ENCODE data around the gene AP3B1.
"Not testable (repeated sequence)": the region's sequence is repeated elsewhere in the genome, so short reads cannot be mapped to it uniquely, and the experiment has no call there.

AP3B1 gene

DNA sequence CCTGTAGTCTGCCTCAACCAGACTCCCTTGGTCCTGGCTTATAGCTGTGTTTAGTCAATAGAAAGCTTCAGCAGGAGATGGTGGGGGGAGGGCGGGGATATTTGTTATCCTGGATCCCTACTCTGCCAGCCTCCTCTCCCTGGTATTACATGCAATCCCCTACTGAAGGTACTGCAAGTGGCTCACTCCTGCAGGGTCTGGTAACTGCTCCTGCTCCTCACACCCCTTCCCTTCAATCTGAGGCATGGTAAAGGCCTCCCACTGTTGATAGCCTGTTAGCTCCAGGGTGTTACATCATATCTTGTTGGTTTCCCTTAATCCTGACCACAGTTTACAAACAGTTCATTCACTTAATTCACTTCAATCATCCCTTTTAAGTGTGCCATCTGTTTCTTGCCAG, 137.5 kb downstream of the AP3B1 start:
- DNase-seq (ENCODE audit: low read depth): no peak

DNA sequence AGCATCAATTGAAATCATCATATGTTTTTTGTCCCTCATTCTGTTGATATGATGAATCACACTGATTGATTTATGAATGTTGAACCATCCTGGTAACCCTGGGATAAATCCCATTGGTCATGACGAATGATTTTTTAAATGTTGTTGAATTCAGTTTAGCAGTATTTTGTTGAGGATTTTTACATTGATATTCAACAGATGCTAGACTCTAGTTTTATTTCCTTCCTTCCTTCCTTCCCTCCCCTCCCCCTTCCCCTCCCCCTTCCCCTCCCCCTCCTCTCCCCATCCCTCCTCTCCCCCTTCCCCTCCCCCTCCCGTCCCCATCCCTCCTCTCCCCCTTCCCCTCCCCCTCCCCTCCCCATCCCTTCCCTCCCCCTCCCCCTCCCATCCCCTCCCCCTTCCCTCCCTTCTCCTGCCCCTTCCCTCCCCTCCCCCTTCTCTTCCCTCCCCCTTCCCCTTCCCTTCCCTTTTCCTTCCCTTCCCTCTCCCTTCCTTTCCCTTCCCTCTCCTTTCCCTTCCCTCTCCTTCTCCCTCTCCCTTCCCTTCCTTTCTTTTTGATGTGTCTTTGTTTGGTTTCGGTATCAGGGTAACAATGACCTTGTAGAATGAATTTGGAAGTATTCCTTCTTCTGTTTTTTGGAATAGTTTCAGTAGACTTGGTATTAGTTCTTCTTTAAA, 142.8 kb downstream of the AP3B1 start:
- no peak for DNase-seq (ENCODE audit: low read depth)

DNA sequence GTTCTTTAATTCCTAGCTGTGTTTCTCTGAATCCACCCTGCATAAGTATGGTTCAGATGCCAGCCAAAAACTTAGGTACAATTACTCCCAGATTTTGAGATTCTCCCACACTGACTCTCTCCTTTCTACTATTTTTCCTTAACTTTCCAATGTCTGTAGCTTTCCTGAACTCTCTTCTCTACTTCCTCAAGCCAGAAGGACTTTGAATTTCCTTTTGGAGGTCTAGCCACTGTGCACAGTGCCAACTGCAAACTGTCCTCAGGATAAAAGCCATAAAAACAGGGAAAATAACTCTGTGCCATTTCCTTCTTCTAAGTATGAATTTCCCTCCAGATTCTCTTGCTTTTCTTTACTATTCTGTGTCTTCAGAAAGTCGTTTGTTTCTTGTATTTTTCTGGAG, 157.2 kb downstream of the AP3B1 start:
- DNase-seq (ENCODE audit: low read depth): no peak

DNA sequence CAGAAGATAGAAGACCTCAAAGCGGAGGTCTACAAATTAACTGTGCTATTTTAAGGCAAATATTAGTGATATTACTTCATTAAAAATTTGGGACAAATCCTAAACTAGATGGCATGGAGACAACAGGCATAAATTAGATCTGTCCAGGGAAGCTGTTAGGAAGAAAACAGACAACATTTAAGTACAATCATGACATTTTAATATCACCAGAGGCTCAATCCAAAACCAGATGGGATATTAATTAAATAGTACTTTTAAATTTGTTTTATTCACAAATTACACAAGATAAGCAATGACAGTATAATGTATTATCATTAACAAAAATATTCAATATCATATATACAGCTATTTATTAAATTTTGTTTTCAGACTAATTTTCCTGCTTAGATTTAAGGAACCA, 161.1 kb downstream of the AP3B1 start:
- no peak for DNase-seq (ENCODE audit: low read depth)

DNA sequence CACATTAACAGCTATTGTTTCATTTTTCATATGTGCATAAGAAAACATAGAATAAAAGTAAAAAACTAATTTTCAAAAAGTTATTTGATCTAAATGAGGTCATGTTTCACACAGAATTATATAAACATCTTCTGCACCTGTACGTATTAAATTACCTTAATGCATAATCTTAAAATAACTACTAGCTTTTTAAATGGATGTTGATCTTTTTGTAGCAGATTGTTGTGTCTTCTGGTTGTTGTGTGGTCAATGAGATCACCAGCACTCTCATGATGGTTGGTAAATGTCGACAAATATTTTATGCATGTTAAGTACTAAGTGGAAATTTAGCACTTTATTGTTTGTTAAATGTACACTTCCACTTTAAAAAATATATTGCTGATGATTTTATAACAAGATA, 162.0 kb downstream of the AP3B1 start:
- DNase-seq (ENCODE audit: low read depth): no peak

DNA sequence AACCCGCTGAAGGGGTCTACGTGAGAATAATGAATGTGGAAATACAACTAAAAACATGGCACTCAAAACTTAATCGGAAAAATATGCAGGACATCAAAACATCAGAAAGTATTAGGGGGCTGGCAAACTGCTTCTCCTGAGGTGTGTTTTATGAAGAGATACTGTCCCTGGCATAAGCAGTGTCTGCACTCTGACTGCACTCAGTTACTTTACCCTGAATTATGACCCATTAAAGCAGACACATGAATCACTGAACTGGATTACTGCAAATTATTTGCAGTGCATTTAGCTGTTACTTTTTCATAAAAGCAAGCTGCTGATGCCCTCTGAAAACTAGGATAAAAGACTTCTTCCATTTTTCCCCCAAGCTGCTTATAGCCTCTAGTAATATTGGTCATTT, 164.9 kb downstream of the AP3B1 start:
- no peak for DNase-seq (ENCODE audit: low read depth)

DNA sequence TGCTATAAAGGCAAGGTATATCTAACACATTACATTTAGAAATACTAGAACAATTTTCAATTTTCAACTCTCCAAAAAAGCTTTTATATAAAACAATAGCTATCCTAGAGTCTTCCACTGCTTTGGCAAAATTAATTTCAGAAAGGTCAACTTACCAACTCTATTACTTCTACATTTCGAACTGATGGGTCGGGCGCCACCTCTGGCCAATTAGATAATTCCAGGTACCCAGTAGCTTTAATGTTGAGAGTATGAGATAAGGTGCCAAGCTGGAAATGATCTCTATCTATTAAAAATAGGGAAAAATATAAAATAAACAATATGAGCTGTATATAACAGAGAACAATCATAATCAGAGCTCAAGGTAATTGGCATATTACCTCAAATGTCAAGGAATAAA, 166.6 kb downstream of the AP3B1 start:
- no peak for DNase-seq (ENCODE audit: low read depth)

DNA sequence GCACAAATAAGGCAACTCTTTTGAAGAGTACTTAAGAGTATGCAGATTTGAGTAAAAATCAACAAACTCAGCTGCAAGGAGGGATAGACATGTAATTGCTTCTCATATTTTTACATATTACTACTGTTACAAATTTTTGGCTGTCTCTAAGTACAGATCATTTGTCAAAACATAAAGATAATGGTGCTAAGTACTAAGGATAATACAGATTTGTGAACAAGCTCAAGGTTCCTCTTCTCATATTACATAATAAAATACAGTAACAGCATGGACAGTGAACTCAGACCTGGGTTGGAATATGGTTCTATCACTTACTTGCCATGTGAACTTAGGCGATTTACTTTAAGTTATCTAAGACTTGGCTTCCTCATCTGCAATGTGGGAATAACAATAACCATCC, 168.0 kb downstream of the AP3B1 start:
- no peak for DNase-seq (ENCODE audit: low read depth)

DNA sequence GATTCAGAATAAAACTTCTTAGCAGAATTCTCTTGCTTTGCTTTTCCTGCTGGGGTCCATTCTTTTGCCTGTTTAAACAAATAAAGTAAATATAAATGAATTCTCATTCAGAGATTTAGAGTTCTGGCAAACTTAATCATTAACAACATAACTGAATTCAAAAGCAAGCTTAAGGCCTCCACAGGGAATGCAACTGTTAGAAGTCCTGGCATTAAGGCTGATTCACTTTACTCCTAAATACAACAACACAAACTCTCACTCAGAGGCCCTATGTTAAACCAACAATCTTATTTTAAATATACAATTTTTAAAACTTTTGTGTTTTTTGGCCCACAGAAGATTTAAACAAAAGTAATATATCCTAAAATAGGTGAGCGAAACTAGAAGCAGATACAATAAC, 178.3 kb downstream of the AP3B1 start:
- DNase-seq (ENCODE audit: low read depth): no peak

DNA sequence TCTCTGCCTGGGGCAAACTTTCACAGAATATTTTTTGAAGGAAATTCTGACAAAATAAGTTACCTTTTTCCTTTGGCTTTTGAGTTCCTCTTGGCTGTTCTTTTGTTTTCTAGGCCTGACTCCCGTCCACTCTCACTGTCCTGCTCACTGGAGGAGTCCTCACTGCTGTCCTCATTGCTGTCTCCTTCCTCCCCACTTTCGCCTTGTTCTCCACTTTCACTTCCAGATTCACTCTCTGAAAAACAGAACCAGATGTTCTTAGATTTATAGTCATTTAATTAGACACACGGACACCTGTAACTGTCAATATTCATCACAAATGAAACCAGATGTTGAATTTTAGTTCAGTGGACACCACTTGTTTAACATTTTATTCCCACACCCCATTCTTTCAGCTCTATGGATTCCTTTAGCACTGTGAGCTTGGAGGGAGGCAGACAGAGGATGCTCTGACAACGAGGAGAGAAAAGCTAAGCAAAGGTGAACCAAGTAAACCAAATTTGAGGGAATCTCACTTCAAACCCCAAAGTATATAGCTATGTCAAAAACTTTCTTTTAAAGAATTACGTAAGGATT, 180.7 kb downstream of the AP3B1 start:
- no peak for DNase-seq (ENCODE audit: low read depth)

DNA sequence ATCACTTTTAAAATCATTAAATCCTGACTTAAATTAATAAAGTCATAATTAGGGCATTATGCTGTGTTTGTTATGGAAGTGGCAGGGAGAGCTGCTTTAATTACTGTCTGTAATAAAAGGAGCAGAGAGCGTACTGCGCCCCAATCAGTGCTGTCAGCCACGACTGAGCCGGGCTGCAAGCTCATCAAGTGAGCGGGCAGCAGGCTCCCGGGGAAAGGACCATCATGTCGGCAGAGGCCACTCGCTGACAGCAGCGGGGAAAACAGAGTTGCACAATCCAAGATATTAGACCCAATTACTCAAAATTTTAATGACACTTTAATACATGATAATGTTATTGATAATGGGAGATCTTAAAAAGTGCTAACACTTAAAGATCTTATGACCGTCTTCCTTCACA, 181.6 kb downstream of the AP3B1 start:
- no peak for DNase-seq (ENCODE audit: low read depth)

DNA sequence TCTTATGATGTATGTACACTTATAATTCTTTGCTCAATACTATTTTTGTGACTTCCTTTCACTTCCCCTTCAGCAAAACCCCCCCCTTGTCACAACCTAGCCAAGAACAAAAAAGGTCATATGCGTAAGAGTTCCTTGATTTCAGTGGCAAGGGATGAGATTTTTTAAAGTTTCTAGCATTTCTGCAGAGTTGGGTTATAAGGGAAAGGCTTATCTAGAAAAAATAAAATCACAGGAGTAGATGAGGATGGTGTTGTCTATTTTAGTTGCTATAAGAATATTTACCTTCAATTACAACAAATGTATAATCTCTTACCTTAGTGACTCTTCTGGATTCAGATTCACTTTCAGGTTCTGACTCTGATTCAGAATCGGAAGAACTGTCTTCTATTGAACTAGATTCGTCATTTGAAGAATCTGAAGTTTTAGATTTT, 184.6 kb downstream of the AP3B1 start:
- DNase-seq (ENCODE audit: low read depth): no peak

DNA sequence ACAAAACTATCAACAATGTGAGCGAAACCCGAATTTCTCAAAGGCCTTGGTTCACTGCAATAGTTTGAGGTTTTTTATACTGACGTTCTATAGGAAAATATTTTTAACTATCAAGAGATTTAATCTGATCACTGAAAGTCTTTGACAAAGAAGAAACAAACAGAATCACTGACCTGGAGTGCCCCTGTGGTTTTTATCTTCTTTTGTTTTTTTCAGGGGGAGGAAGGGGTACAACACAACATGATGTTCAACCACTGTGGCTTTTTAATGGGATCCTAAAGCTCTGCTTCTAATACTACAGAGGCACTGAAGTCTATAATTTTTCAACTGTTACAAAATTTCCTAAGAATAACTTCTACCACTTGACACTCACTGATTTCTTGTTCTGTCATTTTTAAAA, 185.9 kb downstream of the AP3B1 start:
- no peak for DNase-seq (ENCODE audit: low read depth)

DNA sequence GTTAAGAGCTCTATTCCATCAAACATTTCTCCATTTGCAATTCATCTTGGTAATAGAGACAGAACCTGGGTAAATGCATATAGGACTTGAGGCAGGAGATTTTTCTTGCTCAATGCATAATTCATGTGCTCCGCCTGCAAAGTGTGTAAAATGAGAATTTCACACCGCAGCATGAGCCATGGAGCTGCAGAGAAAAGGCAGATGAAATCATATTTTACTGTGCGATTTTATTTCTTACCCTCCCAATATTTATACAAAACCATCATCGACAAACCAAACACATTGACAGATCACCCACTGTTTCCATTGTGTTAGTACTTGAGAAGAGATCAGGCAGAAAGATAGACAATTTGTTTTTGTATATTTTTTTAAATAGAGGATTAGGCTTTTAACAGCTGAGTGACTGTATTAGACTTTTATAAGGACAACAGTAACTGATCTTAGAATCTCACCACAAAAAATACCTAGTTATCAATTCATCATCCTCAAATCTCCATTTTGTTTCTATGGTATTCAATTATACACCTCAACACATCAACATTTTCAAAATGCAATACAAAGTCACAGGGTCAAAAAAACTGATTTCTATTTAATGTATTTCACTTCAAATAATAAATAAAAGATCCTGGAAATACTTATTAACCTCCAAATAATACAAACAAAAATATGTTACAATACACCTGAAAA, 191.1 kb downstream of the AP3B1 start:
- DNase-seq (ENCODE audit: low read depth): no peak

DNA sequence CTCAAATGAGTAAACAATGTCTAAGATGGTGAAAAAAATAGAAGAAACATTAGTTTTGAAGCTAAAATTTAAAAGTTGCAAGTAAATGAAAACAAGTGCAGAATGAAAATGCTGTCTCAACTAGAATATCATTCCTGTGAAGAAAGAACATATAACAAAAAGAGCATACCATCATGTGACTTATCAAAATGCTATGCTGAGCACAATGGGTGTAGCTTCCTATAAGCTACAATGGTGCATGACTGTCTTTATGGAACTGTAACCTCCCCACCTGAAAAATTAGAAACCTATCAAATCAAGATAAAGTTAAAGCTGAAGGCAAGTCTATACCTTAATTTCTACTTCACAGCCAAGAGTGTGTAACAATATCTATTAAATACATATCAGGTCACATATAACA, 192.0 kb downstream of the AP3B1 start:
- DNase-seq (ENCODE audit: low read depth): no peak

DNA sequence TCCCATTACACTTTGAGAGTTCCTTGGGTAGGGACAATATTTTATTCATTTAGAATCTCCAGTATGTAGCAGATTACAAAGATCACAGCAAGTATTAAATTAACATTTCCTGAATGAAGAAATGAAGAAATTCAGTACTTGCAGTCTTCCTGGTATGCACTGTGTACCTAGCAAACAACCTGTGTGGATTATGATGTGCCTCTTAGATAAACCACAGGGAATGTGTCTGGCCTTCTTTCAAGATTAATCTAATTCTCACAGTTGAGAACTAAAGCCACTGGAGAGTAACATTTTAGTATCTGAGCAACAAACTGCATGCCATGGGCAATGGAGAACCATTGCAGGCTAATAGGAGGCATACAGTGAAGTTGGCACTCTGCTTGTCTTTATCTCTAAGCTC, 199.4 kb downstream of the AP3B1 start:
- DNase-seq (ENCODE audit: low read depth): no peak

DNA sequence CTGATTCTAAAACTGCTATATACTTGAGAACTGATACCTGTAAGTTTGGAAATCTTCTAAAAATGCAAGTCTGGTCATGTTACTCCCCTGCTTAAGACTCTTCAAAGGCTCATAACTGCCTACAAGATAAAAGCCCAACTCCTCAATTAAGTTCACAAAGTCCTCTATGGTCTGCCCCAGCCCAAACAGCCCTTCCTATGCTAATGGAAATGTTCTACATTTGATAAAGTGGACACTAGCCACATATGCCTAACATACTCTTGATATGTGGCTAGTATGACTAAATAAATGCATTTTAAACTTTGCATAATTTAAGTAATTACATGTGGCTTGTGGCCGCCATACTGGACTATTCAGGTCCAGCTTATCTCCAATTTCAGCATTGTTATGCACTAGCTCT, 204.5 kb downstream of the AP3B1 start:
- no peak for DNase-seq (ENCODE audit: low read depth)

DNA sequence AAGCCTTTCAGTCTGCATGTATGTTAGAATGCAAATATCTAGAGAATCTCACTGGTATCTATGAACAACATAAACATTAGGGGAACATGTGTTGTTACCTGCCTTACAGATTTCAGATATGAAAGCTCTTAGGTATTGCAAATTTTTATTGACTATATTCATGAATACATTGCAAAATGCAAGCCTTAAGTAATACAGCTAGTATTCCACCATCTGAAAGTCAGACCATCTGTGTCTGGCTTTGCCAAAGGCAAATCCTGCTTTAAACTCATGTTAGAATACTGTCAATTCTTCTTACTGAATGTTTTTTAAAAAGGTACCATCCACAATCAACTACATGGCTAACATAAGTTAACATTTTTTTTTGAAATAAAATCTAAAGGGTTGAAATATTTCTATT, 215.6 kb downstream of the AP3B1 start:
- no peak for DNase-seq (ENCODE audit: low read depth)

DNA sequence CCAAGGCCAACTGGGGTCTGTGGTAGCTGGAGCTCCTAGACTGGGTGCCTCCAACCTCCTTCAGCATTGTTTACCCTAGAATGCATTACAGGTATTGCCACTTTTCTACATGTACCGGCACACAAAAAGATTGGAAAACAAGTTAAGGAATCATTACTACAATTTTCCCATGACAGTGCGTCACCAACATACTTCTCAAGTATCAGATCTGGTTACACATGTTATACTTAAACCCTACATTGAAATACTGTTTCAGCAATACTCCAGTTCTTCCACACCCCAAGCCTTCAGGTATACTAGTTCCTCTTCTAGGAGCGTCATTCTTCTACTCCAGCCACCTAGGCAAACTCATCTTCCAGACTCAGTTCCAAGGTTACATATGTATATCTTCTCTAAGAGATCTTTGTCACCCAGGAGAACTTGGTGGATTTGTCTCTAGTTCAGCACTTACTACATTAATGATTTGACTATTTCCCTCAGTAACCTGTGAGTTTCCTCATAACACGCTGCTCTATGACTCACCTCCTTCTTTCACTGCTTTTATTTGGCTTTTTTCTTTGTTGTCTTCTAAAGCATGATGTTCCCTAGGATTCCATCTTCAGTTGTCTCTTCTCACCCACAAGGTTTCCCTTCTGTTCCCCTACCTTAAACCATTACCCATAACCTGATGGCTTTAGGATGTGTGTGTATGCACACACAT, 217.0 kb downstream of the AP3B1 start:
- DNase-seq (ENCODE audit: low read depth): no peak

DNA sequence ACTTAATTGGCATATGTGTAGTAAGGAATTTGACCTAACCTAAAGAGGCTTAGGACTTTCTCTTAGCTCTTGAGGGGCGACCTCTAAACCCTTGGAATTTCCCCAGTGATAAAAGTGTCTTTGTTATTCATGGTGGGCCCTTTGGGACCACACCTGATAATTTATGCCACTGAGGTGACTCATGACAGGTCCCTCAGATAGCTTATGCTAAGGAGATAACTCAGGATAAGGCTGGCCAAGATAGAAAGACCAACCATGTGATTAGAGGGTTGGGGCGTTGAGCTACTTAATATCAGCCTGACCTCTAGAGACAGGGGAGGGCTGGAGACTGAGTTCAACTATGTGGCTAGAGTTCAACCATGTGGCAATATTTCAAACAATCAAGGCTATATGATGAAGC, 218.1 kb downstream of the AP3B1 start:
- DNase-seq (ENCODE audit: low read depth): no peak

DNA sequence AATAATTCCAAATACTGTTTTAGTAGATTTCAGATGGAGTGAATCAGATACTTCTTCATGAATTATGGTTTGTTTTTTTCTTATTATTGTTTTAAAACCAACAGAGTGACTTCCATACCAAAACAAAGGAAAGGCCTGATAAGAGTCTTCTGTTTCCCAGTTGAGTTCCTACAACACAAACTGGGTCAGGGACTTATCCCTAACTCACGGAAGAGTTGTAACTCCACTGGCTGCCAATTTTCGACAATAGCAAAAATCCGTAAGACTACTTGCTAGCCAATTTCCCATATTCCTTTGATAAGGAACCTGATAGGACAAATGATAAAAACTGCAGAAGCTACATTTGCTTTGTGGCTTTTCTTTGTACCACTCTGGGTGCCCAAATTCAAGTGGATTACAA, 219.2 kb downstream of the AP3B1 start:
- DNase-seq (ENCODE audit: low read depth): no peak

DNA sequence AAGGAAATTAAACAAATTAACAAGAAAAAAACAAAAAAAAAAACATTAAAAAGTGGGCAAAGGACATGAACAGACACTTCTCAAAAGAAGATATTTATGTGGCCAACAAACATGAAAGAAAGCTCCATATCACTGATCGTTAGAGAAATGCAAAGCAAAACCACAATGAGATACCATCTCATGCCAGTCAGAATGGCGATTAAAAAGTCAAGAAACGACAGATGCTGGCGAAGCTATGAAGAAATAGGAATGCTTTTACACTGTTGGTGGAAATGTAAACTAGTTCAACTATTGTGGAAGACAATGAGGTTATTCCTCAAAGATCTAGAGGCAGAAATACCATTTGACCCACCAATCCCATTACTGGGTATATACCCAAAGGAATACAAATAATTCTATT, 223.8 kb downstream of the AP3B1 start:
- DNase-seq (ENCODE audit: low read depth): not testable (repeated sequence)

DNA sequence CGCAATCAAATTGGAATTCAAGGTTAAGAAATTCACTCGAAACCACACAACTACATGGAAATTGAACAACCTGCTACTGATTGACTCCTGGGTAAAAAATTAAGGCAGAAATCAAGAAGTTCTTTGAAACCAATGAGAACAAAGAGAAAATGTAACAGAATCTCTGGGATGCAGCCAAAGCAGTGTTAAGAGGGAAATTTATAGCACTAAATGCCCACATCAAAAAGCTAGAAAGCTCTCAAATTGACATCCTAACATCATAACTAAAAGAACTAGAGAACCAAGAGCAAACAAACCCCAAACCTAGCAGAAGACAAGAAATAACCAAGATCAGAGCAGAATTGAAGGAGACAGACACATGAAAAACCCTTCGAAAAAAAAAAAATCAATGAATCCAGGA, 226.9 kb downstream of the AP3B1 start:
- DNase-seq (ENCODE audit: low read depth): not testable (repeated sequence)

Measured in activated T-cell treated with anti-CD3 and anti-CD28 coated beads for 1 hour (primary cell).